NCI-H510A (cell line): Measurements from ENCODE around the gene PLAAT1.

ENCODE experiments used
- DNase-seq: peaks from one replicate; lab custom pipeline; 2025; lab: John Stamatoyannopoulos, UW

The PLAAT1 gene

GRCh38 chr3:193253986-193254660 lies 13.1 kb downstream of the PLAAT1 start:
- DNase-seq, result no peak

DNA sequence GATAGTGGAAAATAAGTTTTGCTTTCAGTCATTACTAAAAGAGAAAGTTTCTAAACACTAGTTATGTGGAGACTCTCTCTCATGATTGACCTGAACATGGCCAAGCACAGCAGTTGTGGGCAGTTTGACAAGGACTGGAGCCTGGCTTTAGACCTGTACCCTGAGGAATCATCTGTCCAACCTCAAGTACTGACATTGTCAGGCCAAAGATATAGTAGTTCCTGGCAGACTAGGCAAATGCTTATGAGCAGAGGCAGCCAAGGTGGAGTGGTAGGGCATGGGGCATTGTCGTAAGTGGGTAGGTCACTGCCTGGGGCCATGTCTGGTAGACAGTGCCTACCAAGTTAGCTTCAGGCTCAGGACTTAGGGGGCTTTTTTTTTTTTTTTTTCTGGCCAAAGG lies 20.9 kb downstream of the PLAAT1 start:
- no peak for DNase-seq

GRCh38 chr3:193262707-193263106 lies 21.7 kb downstream of the PLAAT1 start:
- no peak for DNase-seq

- DNase-seq, result no peak
Measured at GRCh38 chr3:193269343-193270028, 28.5 kb downstream of the PLAAT1 start.

- no peak for DNase-seq
Measured at GRCh38 chr3:193270451-193270850, 29.4 kb downstream of the PLAAT1 start.

- DNase-seq, result no peak
Measured at GRCh38 chr3:193271101-193271840, 30.2 kb downstream of the PLAAT1 start.

DNA sequence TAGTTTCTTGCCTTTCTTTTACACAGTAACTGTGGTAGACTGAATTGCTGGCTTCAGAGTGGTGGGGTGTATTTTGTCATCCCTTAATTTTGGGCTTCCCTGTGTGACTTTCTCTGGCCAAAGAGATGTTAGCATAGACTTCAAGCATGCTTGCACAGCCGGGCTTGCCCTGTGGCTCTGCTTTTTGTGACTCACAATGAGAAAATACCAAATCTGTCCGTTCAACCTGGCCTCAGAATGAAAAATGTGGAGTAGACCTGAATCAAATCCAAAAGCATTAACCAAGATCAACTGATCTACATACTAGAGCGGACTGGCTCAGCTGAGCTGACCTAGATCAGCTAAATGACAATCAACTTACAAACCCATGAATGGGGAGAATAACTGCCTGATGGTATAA lies 51.4 kb downstream of the PLAAT1 start:
- no peak for DNase-seq

DNA sequence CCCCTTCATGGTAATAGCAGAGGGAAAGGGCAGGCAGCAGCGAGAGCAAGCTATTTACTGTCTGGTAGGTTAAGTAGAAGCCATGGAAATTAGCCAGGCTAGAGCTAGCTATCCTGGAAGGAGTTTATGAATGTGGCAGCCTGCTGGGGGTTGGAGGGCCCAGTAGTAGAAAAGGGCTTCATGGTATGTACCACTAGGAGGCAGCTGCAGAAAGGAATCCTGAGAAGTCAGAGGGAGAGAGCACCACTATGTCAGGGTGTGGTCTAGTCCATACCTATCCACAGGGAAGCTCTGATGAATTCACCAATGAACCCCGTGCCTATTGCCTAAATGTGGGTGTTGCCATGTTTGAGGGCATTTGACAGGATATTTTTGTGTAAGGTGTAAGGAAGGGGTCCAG lies 55.0 kb downstream of the PLAAT1 start:
- no peak for DNase-seq

DNA sequence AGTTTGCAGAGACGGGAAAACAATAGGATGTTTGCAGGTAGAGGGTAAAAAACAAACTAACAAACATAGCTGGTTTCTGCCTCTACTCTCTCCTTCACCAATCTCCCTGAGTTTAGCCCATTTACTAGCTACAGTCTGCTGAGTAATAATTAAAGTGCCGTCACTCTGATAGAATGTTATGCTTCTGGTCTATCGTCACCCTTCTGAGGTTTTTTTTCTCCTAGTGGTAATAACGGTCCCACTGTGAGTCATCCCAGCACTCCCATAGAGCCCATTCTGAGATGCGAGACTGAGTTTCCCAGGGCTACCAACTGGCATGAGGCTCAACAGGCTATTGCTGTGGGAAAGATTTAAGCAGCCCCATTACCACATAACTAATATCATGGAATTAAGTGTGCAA lies 56.4 kb downstream of the PLAAT1 start:
- DNase-seq, result no peak

GRCh38 chr3:193301433-193301832 lies 60.4 kb downstream of the PLAAT1 start:
- no peak for DNase-seq

DNA sequence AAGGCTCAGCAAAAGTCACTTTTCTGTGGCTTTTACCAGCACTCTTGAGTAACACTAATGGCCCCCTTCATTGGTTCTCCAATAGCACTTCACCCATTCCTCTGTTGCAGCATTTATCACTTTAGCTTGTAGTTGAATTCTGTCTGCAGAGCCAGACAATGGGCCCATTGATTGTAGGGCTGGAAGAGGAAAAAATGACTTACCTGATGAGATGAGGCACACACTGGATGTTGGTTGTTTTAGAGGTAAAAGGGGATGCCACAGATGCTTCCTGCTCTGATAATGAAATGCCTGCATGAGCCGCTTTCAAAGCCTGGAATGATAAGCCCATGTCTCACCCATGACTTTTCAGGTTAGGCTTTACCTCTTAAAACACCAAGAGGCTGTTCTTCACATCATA lies 64.3 kb downstream of the PLAAT1 start:
- DNase-seq, result no peak

DNA sequence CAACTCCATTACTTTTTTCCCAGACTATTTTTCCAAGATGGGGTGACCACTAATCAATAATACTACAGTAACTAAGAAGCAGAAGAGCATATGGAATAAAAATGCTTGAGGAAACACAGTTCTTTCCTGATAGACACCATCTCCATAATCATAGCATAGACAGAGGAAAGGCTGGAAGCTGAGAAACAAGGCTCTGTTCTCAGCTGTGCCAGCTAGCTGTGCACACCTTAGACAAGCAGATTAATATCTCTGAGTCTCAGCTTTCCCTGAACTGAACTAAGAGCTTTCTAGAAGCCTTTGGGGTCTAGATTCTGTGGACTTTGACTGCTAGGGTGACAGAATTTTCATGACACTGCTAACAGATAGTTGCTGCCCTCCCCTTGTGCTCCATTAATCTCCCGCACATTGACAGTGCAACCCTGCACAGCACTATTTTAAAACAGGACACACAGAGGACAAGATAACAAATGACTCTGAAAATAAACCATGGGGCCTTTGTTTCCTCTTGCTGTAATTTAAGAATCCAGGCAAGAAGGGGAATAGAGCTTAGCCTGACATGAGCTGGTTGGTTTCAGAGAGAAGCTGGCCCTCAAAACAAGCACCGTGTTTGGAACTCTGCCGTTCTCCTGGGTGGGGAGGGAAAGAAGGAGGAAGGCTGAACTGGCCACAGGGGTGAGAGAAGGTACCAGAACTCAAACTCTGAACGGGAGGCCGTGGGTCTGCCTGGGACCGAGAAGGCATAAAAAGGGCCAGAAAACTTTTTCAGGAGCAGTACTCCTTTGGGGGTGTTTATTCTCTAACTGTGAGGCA lies 70.1 kb downstream of the PLAAT1 start:
- no peak for DNase-seq

GRCh38 chr3:193313061-193313958 lies 72.3 kb downstream of the PLAAT1 start:
- no peak for DNase-seq

- DNase-seq, result no peak
Measured at GRCh38 chr3:193314161-193314560, 73.1 kb downstream of the PLAAT1 start.

GRCh38 chr3:193317682-193318300 lies 76.8 kb downstream of the PLAAT1 start:
- no peak for DNase-seq
